Lower leg skin (tissue), 3 donors: Measurements from ENCODE around the gene EXPH5.

Experiments used
- CTCF ChIP-seq, 3 donors: fragments of 450-650 bp; IDR thresholded peaks; one replicate each; pipeline ENCODE4 v1.5.1; 2016; ENCODE audit warnings: antibody characterized with exemption in 3 of 3, mild to moderate bottlenecking in 3 of 3, moderate library complexity in 2 of 3
- POLR2A ChIP-seq, 2 donors: fragments of 450-650 bp; IDR thresholded peaks; one replicate each; pipeline ENCODE4 v1.6.1; 2016 to 2017; ENCODE audit warnings: antibody characterized with exemption in 2 of 2, mild to moderate bottlenecking in 1 of 2, moderate library complexity in 1 of 2

GRCh38 chr11:108616549-108616948 is 23.0 kb upstream of the EXPH5 start:
- no peak for TF ChIP-seq CTCF (IDR thresholded peaks at IDR 0.05)
- TF ChIP-seq POLR2A (IDR thresholded peaks at IDR 0.05) = no peak
